SK-N-SH treated with all-trans-retinoic acid at 6 μM for 48 hours (cell line): ENCODE data around the gene KLF11.

Source experiments
- ATAC-seq: fragments of 200-7000 bp; cut with Tn5 transposase; 3 replicates; pipeline ENCODE4 v1.9.1; 2020; ENCODE audit warnings: mild to moderate bottlenecking, moderate library complexity
- ARNTL ChIP-seq: fragments of 450-650 bp; formaldehyde crosslinking; IDR thresholded peaks from 2 replicates; pipeline ENCODE4 v1.5.0; 2020; ENCODE audit warnings: low read depth, mild to moderate bottlenecking, moderate library complexity, borderline replicate concordance
- CREB5 ChIP-seq: fragments of 250-450 bp; sonication (Bioruptor Pico); IDR thresholded peaks from 2 replicates; pipeline ENCODE4 v1.5.1; 2020; ENCODE audit warnings: low read depth, mild to moderate bottlenecking, moderate library complexity
- CSDC2 ChIP-seq: fragments of 250-450 bp; sonication (Bioruptor Pico); IDR thresholded peaks from 2 replicates; pipeline ENCODE4 v1.5.0; 2020; ENCODE audit warnings: mild to moderate bottlenecking, moderate library complexity
- CSRNP3 ChIP-seq: fragments of 250-450 bp; sonication (Bioruptor Pico); IDR thresholded peaks from 2 replicates; pipeline ENCODE4 v1.5.1; 2021; ENCODE audit warnings: mild to moderate bottlenecking, moderate library complexity
- ESRRG ChIP-seq: fragments of 250-450 bp; sonication (Bioruptor Pico); IDR thresholded peaks from 2 replicates; pipeline ENCODE4 v1.6.1; 2021; ENCODE audit warnings: mild to moderate bottlenecking
- GLIS3 ChIP-seq: fragments of 250-450 bp; sonication (Bioruptor Pico); IDR thresholded peaks from 2 replicates; pipeline ENCODE4 v1.5.0; 2020; ENCODE audit warnings: mild to moderate bottlenecking, moderate library complexity
- ISL1 ChIP-seq: fragments of 250-450 bp; sonication (Bioruptor Pico); IDR thresholded peaks from 2 replicates; pipeline ENCODE4 v2.1.2; 2022; ENCODE audit warnings: mild to moderate bottlenecking, moderate library complexity
- PPARA ChIP-seq: fragments of 250-450 bp; sonication (Bioruptor Pico); IDR thresholded peaks from 2 replicates; pipeline ENCODE4 v1.5.0; 2020; ENCODE audit warnings: mild to moderate bottlenecking, borderline replicate concordance
- RARB ChIP-seq: fragments of 250-450 bp; sonication (Bioruptor Pico); IDR thresholded peaks from 2 replicates; pipeline ENCODE4 v1.8.0; 2021; ENCODE audit warnings: mild to moderate bottlenecking, moderate library complexity
- SNAI2 ChIP-seq: fragments of 250-450 bp; sonication (Bioruptor Pico); IDR thresholded peaks from 2 replicates; pipeline ENCODE4 v1.5.0; 2020; ENCODE audit warnings: mild to moderate bottlenecking, moderate library complexity
- TCF4 ChIP-seq: fragments of 250-450 bp; sonication (Bioruptor Pico); IDR thresholded peaks from 2 replicates; pipeline ENCODE4 v1.8.0; 2021; ENCODE audit warnings: mild to moderate bottlenecking, moderate library complexity, borderline replicate concordance
- TOX ChIP-seq: fragments of 250-450 bp; sonication (Bioruptor Pico); IDR thresholded peaks from 2 replicates; pipeline ENCODE4 v1.8.0; 2021; ENCODE audit warnings: mild to moderate bottlenecking, moderate library complexity, borderline replicate concordance
- TSHZ2 ChIP-seq: fragments of 250-450 bp; sonication (Bioruptor Pico); IDR thresholded peaks from 2 replicates; pipeline ENCODE4 v1.5.0; 2020; ENCODE audit warnings: mild to moderate bottlenecking, moderate library complexity
- ZFP3 ChIP-seq: fragments of 250-450 bp; sonication (Bioruptor Pico); IDR thresholded peaks from 2 replicates; pipeline ENCODE4 v1.5.0; 2020; ENCODE audit warnings: mild to moderate bottlenecking, moderate library complexity
- ZFP30 ChIP-seq: fragments of 450-650 bp; formaldehyde crosslinking; IDR thresholded peaks from 2 replicates; pipeline ENCODE4 v1.5.0; 2022; ENCODE audit warnings: mild to moderate bottlenecking, moderate library complexity
- ZNF565 ChIP-seq: fragments of 450-650 bp; formaldehyde crosslinking; conservative IDR thresholded peaks from 2 replicates; pipeline ENCODE4 v1.5.0; 2020; ENCODE audit warnings: low read depth, mild to moderate bottlenecking, moderate library complexity
- ZNF70 ChIP-seq: fragments of 450-650 bp; formaldehyde crosslinking; IDR thresholded peaks from 2 replicates; pipeline ENCODE4 v1.5.0; 2020; ENCODE audit warnings: mild to moderate bottlenecking, moderate library complexity
- ZNF8 ChIP-seq: fragments of 450-650 bp; formaldehyde crosslinking; IDR thresholded peaks from 2 replicates; pipeline ENCODE4 v1.5.0; 2020; ENCODE audit warnings: mild to moderate bottlenecking, moderate library complexity
- TF ChIP-seq, protein P1 (sequence below): fragments of 250-450 bp; sonication (Bioruptor Pico); IDR thresholded peaks from 2 replicates; pipeline ENCODE4 v1.8.0; 2021; ENCODE audit warnings: low read depth, mild to moderate bottlenecking, moderate library complexity, borderline replicate concordance
- TF ChIP-seq, protein P2 (sequence below): fragments of 250-450 bp; sonication (Bioruptor Pico); IDR thresholded peaks from 2 replicates; pipeline ENCODE4 v1.8.0; 2020; ENCODE audit warnings: mild to moderate bottlenecking, moderate library complexity, borderline replicate concordance

KLF11 gene

GRCh38 chr2:10075101-10075500 lies 31.8 kb downstream of the KLF11 start:
- no peak for ATAC-seq

DNA sequence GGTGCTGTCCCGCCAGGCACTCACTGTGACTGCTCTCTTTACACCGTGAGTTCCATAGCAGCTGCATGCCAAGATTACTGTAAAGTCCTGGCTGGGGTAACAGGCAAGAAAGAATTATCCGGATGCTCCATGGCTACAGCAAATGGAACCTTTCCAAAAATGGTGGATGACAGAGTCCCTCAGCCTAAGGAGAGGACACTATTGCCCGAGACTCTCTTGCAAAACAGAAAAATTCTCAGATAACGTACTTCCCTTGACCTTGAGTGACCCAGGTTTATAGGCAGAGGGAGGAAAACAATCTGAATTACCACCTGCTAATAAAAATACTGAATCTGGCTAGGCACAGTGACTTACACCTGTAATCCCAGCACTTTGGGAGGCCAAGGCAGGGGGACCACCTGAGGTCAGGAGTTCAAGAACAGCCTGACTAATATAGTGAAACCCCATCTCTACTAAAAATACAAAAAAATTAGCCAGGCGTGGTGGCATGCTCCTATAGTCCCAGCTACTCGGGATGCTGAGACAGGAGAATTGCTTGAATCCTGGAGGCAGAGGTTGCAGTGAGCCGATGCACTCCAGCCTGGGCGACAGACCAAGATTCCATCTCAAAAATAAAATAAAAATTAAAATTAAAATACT lies 32.3 kb downstream of the KLF11 start:
- ATAC-seq, result no peak
- TF ChIP-seq, protein P1, sequence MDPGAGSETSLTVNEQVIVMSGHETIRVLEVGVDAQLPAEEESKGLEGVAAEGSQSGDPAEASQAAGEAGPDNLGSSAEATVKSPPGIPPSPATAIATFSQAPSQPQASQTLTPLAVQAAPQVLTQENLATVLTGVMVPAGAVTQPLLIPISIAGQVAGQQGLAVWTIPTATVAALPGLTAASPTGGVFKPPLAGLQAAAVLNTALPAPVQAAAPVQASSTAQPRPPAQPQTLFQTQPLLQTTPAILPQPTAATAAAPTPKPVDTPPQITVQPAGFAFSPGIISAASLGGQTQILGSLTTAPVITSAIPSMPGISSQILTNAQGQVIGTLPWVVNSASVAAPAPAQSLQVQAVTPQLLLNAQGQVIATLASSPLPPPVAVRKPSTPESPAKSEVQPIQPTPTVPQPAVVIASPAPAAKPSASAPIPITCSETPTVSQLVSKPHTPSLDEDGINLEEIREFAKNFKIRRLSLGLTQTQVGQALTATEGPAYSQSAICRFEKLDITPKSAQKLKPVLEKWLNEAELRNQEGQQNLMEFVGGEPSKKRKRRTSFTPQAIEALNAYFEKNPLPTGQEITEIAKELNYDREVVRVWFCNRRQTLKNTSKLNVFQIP (CRISPR knock-in tag), result no peak
- TF ChIP-seq CSDC2 (no peak), TSHZ2 (CRISPR knock-in tag) (no peak), ZNF70 (CRISPR knock-in tag) (no peak), PPARA (CRISPR knock-in tag) (no peak), RARB (no peak), ZFP3 (no peak), ZNF8 (CRISPR knock-in tag) (no peak), ISL1 (no peak), CSRNP3 (CRISPR knock-in tag) (no peak), CREB5 (CRISPR knock-in tag) (no peak), SNAI2 (CRISPR knock-in tag) (no peak)

More at GRCh38 chr2:10075101-10075500, 31.8 kb downstream of the KLF11 start:
- TF ChIP-seq, protein P1 (CRISPR knock-in tag), result no peak
- TF ChIP-seq ISL1, result no peak
- no peak for TF ChIP-seq PPARA (CRISPR knock-in tag)
- TF ChIP-seq, protein P2, sequence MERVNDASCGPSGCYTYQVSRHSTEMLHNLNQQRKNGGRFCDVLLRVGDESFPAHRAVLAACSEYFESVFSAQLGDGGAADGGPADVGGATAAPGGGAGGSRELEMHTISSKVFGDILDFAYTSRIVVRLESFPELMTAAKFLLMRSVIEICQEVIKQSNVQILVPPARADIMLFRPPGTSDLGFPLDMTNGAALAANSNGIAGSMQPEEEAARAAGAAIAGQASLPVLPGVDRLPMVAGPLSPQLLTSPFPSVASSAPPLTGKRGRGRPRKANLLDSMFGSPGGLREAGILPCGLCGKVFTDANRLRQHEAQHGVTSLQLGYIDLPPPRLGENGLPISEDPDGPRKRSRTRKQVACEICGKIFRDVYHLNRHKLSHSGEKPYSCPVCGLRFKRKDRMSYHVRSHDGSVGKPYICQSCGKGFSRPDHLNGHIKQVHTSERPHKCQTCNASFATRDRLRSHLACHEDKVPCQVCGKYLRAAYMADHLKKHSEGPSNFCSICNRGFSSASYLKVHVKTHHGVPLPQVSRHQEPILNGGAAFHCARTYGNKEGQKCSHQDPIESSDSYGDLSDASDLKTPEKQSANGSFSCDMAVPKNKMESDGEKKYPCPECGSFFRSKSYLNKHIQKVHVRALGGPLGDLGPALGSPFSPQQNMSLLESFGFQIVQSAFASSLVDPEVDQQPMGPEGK, result no peak
- no peak for TF ChIP-seq CSDC2
- no peak for TF ChIP-seq CSRNP3 (CRISPR knock-in tag)
- TF ChIP-seq TOX (CRISPR knock-in tag), result no peak
- TF ChIP-seq GLIS3 (CRISPR knock-in tag), result no peak
- TF ChIP-seq ESRRG (CRISPR knock-in tag), result no peak
- TF ChIP-seq TCF4 (CRISPR knock-in tag), result no peak
- TF ChIP-seq ZNF565 (CRISPR knock-in tag), result no peak
- TF ChIP-seq ARNTL (CRISPR knock-in tag), result no peak
- TF ChIP-seq ZFP30 (CRISPR knock-in tag), result no peak
- TF ChIP-seq, all 23 proteins: peak for 0
